MM.1S (cell line): ENCODE measurements around the gene TMEM219.

Source experiments
- CTCF ChIP-seq: fragments of 300-600 bp; sonication (generic); IDR thresholded peaks from 2 replicates; pipeline ENCODE4 v1.5.1; 2016; ENCODE audit warnings: antibody characterized with exemption, low read length, mixed read lengths
- EZH2 ChIP-seq: fragments of 300-600 bp; sonication (generic); optimal IDR thresholded peaks from 2 replicates; pipeline ENCODE3; 2017; ENCODE audit warnings: low read depth, mild to moderate bottlenecking, antibody characterized with exemption, low read length, mixed read lengths
- EZH2phosphoT487 ChIP-seq: fragments of 300-600 bp; sonication (generic); IDR thresholded peaks from 2 replicates; pipeline ENCODE4 v1.6.1; 2018; ENCODE audit warnings: antibody characterized with exemption, low read length

GRCh38 chr16:29972992-29973383, 11.1 kb downstream of the TMEM219 start:
- no peak for TF ChIP-seq CTCF
- no peak for TF ChIP-seq EZH2
- no peak for TF ChIP-seq EZH2phosphoT487
